Testis (tissue), 3 donors: ENCODE data around the gene JMJD4. TPM values are rescaled to one million over a fixed set of nuclear protein-coding genes. Genes with fewer than 3 reads are reported as not detected.

Experiments
- DNase-seq: peaks from one replicate; pipeline ENCODE4 v3.0.0-alpha.2; 2019
- H3K27ac ChIP-seq, 2 donors: fragments of 200-600 bp; sonication (generic); one replicate each; pipeline ENCODE4 v1.5.1; 2019
- H3K27me3 ChIP-seq: fragments of 200-600 bp; sonication (generic); one replicate; pipeline ENCODE4 v1.5.1; 2019
- H3K36me3 ChIP-seq: fragments of 200-600 bp; sonication (generic); one replicate; pipeline ENCODE4 v1.5.1; 2017; ENCODE audit warnings: low read depth; ENCODE audit errors: missing control alignments
- H3K4me1 ChIP-seq: fragments of 200-600 bp; sonication (generic); one replicate; pipeline ENCODE4 v1.5.1; 2019
- H3K4me3 ChIP-seq, 2 donors: fragments of 200-600 bp; sonication (generic); one replicate each; pipeline ENCODE4 v1.5.1; 2017 to 2019
- H3K9me3 ChIP-seq: fragments of 200-600 bp; sonication (generic); one replicate; pipeline ENCODE4 v1.5.1; 2017
- CTCF ChIP-seq, 3 experiments: fragments of 450-650 bp in 2 of 3; fragments of 200-600 bp in 1 of 3; sonication (generic) in 1 of 3; IDR thresholded peaks; one replicate each; pipeline ENCODE4 v1.5.1; 2016 to 2019; ENCODE audit warnings: antibody characterized with exemption in 3 of 3, mild to moderate bottlenecking in 2 of 3, moderate library complexity in 1 of 3
- POLR2A ChIP-seq: fragments of 450-650 bp; IDR thresholded peaks from one replicate; pipeline ENCODE4 v1.6.1; 2017; ENCODE audit warnings: antibody characterized with exemption, mild to moderate bottlenecking, moderate library complexity
- WGBS, 2 donors: methylation state at CpG; one replicate each; pipeline ENCODE4 v1.1.5; 2018; 5-methylcytosine and 5-hydroxymethylcytosine counted together
- intact Hi-C: fragments of 100-400 bp; cut with DNase I; formaldehyde crosslinking; loops from one replicate; pipeline ENCODE4 v1.15.1; 2023; ENCODE audit warnings: low total_unique reads
- polyA plus RNA-seq: library from polyadenylated mRNA; stranded (reverse); fragments of 350-450 nt; fragmentation: Illumina TruSeq; extraction: RNeasy Lipid Tissue Mini Kit (QIAGEN cat#74804); gene quantifications from one replicate; pipeline ENCODE4 v1.2.3, GENCODE V29; 2014; ENCODE audit warnings: low read depth, low replicate concordance; ENCODE audit not compliant: insufficient read depth
- total RNA-seq, 2 donors: library from RNA; depleted of rRNA; stranded (reverse); fragments of >200 nt; gene quantifications; one replicate each; pipeline ENCODE4 v1.2.3, GENCODE V29; 2016

The JMJD4 gene
- total and polyA plus RNA-seq, 3 donors from 2014 or later = 33.8 to 36.1 (median 35.2) TPM

- Histone ChIP-seq H3K27me3 (no peaks in the 10 kb centered on the region), H3K36me3 (no peaks in the 10 kb centered on the region), H3K9me3 (no peaks in the 10 kb centered on the region), H3K4me1 (no peaks in the 10 kb centered on the region), H3K4me3 (no peak overlapping the region), H3K27ac (no peak overlapping the region)
- WGBS, 2 donors = 72 to 80% methylated on average over 6 to 7 of the region's 7 CpGs
- intact Hi-C loops = no loop called here
- TF ChIP-seq CTCF (IDR thresholded peaks at IDR 0.05) (no peak), POLR2A (no peak)
- DNase-seq = no peak
Observed at GRCh38 chr1:227776331-227776771, 41.2 kb upstream of the JMJD4 start.

GRCh38 chr1:227775841-227776240, 40.7 kb upstream of the JMJD4 start:
- Histone ChIP-seq H3K36me3 (no peaks in the 10 kb centered on the region), H3K27ac (no peak overlapping the region)
- WGBS, 2 donors = 86 to 92% methylated on average over 10 of the region's 10 CpGs

GRCh38 chr1:227774821-227775661, 39.9 kb upstream of the JMJD4 start:
- no peak for DNase-seq
- Histone ChIP-seq H3K9me3 (no peaks in the 10 kb centered on the region), H3K4me3 (no peak overlapping the region), H3K27ac (no peak overlapping the region), H3K36me3 (no peaks in the 10 kb centered on the region), H3K27me3 (no peaks in the 10 kb centered on the region), H3K4me1 (no peaks in the 10 kb centered on the region)
- WGBS, 2 donors = 58 to 68% methylated on average over 26 to 38 of the region's 42 CpGs
- intact Hi-C loops = no loop called here
- TF ChIP-seq POLR2A (no peak), CTCF (IDR thresholded peaks at IDR 0.05) (no peak)

More at GRCh38 chr1:227775841-227776240, 40.7 kb upstream of the JMJD4 start:
- Histone ChIP-seq H3K4me1 (no peaks in the 10 kb centered on the region), H3K9me3 (no peaks in the 10 kb centered on the region), H3K4me3 (no peak overlapping the region), H3K27me3 (no peaks in the 10 kb centered on the region)
- DNase-seq = no peak
- intact Hi-C loops = no loop called here
- TF ChIP-seq POLR2A (no peak), CTCF (IDR thresholded peaks at IDR 0.05) (no peak)

- H3K4me3 ChIP-seq = no peak overlapping the region
- no peak for DNase-seq
Observed at GRCh38 chr1:227774051-227774731, 39.1 kb upstream of the JMJD4 start.

More at GRCh38 chr1:227774051-227774731, 39.1 kb upstream of the JMJD4 start:
- Histone ChIP-seq H3K4me1 (no peaks in the 10 kb centered on the region), H3K36me3 (no peaks in the 10 kb centered on the region), H3K27me3 (no peaks in the 10 kb centered on the region), H3K27ac (no peak overlapping the region), H3K9me3 (no peaks in the 10 kb centered on the region)
- TF ChIP-seq CTCF (IDR thresholded peaks at IDR 0.05) (no peak), POLR2A (no peak)
- intact Hi-C loops = no loop called here
- WGBS, 2 donors = 95 to 96% methylated on average over 10 to 13 of the region's 13 CpGs
